Activated B cell treated with CpG ODN at 0.5 μM for 24 hours (primary cell): ENCODE measurements around the gene VDAC2. TPM values are rescaled to one million over a fixed set of nuclear protein-coding genes. Genes with fewer than 3 reads are reported as not detected.

Experiments used
- ATAC-seq: fragments of 200-7000 bp; cut with Tn5 transposase; one replicate; pipeline ENCODE4 v1.10.0; 2021; ENCODE audit warnings: low read depth, mild to moderate bottlenecking, moderate library complexity
- CTCF ChIA-PET: fragments of 350-600 bp; sonication (Branson Sonifier 250); formaldehyde crosslinking; loops from one replicate; lab custom pipeline; 2021; ENCODE audit warnings: antibody characterized with exemption; lab: Charles Lee
- POLR2A ChIA-PET: fragments of 350-600 bp; sonication (Branson Sonifier 250); formaldehyde crosslinking; loops from one replicate; lab custom pipeline; 2021; ENCODE audit warnings: antibody characterized with exemption; lab: Charles Lee
- DNase-seq: peaks from one replicate; pipeline ENCODE4 v3.0.0; 2022
- H3K27ac Mint-ChIP-seq: one replicate; pipeline ENCODE4 v1.8.0; 2020; ENCODE audit warnings: mixed read lengths
- H3K27me3 Mint-ChIP-seq: one replicate; pipeline ENCODE4 v1.8.0; 2021; ENCODE audit warnings: mixed read lengths
- H3K36me3 Mint-ChIP-seq: one replicate; pipeline ENCODE4 v1.8.0; 2021; ENCODE audit warnings: low read depth, mixed read lengths
- H3K4me1 Mint-ChIP-seq: one replicate; pipeline ENCODE4 v1.8.0; 2021; ENCODE audit warnings: mixed read lengths
- H3K4me3 Mint-ChIP-seq: one replicate; pipeline ENCODE4 v1.8.0; 2020; ENCODE audit warnings: mild to moderate bottlenecking, mixed read lengths
- H3K9me3 Mint-ChIP-seq: one replicate; pipeline ENCODE4 v1.8.0; 2020; ENCODE audit warnings: mixed read lengths
- intact Hi-C: fragments of 100-400 bp; cut with micrococcal nuclease; formaldehyde crosslinking; loops from one replicate; pipeline ENCODE4 v1.15.1; 2024
- total RNA-seq: library from RNA; stranded (reverse); gene quantifications from 2 replicates; pipeline ENCODE4 v1.2.3, GENCODE V29; 2022
- TF ChIP-seq, protein P1 (sequence below): fragments of 200-600 bp; IDR thresholded peaks from one replicate; pipeline ENCODE4 v1.8.0; 2022; ENCODE audit warnings: antibody characterized with exemption, mild to moderate bottlenecking

VDAC2 gene
- total RNA-seq, 1 donor from 2014 or later: 104 TPM

DNA sequence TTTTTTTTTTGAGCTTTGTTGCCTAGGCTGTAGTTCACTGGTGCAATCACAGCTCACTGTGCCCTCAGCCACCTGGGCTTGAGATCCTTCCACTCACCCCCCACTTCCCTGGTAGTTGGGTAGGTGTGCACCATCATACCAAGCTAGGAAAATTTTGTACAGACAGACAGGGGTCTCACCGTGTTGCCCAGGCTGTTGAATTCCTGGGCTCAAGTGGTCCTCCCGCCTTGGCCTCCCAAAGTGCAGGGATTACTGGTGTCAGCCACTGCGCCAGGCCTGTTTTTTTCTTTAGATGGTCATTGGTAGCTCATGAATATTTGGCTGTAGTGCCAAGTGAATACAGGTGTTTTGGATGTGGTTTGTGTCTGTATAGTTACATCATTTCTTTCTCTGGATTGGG is 17.7 kb downstream of the VDAC2 start:
- TF ChIP-seq, protein P1, sequence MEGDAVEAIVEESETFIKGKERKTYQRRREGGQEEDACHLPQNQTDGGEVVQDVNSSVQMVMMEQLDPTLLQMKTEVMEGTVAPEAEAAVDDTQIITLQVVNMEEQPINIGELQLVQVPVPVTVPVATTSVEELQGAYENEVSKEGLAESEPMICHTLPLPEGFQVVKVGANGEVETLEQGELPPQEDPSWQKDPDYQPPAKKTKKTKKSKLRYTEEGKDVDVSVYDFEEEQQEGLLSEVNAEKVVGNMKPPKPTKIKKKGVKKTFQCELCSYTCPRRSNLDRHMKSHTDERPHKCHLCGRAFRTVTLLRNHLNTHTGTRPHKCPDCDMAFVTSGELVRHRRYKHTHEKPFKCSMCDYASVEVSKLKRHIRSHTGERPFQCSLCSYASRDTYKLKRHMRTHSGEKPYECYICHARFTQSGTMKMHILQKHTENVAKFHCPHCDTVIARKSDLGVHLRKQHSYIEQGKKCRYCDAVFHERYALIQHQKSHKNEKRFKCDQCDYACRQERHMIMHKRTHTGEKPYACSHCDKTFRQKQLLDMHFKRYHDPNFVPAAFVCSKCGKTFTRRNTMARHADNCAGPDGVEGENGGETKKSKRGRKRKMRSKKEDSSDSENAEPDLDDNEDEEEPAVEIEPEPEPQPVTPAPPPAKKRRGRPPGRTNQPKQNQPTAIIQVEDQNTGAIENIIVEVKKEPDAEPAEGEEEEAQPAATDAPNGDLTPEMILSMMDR: no peak
- Mint-ChIP-seq H3K36me3 (peaks cover 80% of the 10 kb centered on the region), H3K9me3 (no peaks in the 10 kb centered on the region), H3K4me3 (no peak overlapping the region), H3K4me1 (peaks cover 37% of the 10 kb centered on the region), H3K27ac (no peak overlapping the region), H3K27me3 (no peaks in the 10 kb centered on the region)
- DNase-seq (no peak), ATAC-seq (no peak)
- POLR2A ChIA-PET: interaction anchor here (0.7 to 1.8 kb wide), 2 partner anchors 17 to 19 kb away, joined by 9 to 10 read pairs; partner anchors contain the start of gene VDAC2
- CTCF ChIA-PET: interaction anchor here (1.3 to 3.8 kb wide), 2 partner anchors 18 to 40 kb away, joined by 4 to 20 read pairs; partner anchors contain the start of gene VDAC2
- intact Hi-C loops: no loop called here

DNA sequence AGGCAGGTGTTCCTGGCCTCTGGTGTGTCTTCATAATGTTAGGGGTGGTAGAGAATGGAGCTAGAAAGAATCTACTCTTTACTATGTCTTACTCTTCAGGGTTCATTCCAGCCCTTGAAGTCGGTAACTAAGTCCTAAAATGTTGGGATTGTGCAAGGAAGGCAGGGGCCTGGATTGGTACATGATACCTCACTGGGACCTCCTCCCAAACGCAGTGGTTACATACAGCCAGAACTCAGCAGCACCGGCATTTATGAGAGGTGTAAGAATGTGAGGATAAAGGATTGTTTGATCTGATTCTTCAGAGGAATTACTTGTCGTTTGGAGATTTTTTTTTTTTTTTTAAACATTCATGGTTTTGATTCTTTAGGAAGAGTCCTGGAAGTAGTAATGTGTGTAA is 18.2 kb downstream of the VDAC2 start:
- Mint-ChIP-seq H3K27ac (no peak overlapping the region), H3K36me3 (peaks cover 74% of the 10 kb centered on the region), H3K4me1 (peaks cover 41% of the 10 kb centered on the region), H3K27me3 (no peaks in the 10 kb centered on the region), H3K4me3 (no peak overlapping the region), H3K9me3 (no peaks in the 10 kb centered on the region)
- ChIA-PET CTCF (interaction anchor here (1.3 to 3.8 kb wide), 2 partner anchors 19 to 41 kb away, joined by 4 to 20 read pairs; partner anchors contain the start of gene VDAC2), POLR2A (interaction anchor here (1.8 kb wide), 1 partner anchor 19 kb away, joined by 10 read pairs; no protein-coding TSS in a partner anchor)
- no peak for ATAC-seq
- intact Hi-C loops: no loop called here
- DNase-seq: no peak
- TF ChIP-seq, protein P1: no peak

DNA sequence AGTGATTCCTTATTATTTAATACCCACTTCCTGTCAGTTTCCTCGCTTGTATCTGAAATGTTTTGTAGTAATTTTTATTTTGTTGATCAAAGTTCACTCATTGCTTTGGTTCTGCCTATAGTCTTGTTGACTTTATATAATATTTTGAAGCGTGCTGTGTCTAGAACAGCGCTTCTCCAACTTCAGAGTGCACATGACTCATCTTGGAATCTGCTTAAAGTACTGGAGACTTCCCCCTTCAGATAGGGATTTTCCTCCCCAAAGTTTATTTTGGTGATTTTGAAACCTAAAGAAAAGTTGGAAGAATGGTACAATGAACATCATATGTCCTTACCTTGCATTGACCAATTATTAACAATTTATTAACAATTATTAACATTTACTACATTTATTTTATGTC is 19.4 kb downstream of the VDAC2 start:
- no peak for ATAC-seq
- intact Hi-C loops: loop anchor here (1.0 to 10.0 kb wide), 7 partner anchors 20 to 1978 kb away; partner anchors contain the start of genes MRPS16, MYOZ1, VCL and VDAC2
- peaks cover 40% of the 10 kb centered on the region for H3K4me1 Mint-ChIP-seq
- no peak for DNase-seq
- no peak overlapping the region for H3K4me3 Mint-ChIP-seq
- TF ChIP-seq, protein P1: no peak
- H3K27ac Mint-ChIP-seq: no peak overlapping the region
- peaks cover 63% of the 10 kb centered on the region for H3K36me3 Mint-ChIP-seq
- H3K9me3 Mint-ChIP-seq: no peaks in the 10 kb centered on the region
- ChIA-PET CTCF (interaction anchor here (1.0 to 3.8 kb wide), 8 partner anchors 13 to 118 kb away, joined by 4 to 20 read pairs (median 5); partner anchors contain the start of genes SAMD8 and VDAC2), POLR2A (interaction anchor here (0.6 to 2.9 kb wide), 5 partner anchors 19 to 1079 kb away, joined by 3 to 26 read pairs (median 8); partner anchors contain the start of genes ADK, AP3M1 and VDAC2)
- H3K27me3 Mint-ChIP-seq: no peaks in the 10 kb centered on the region

DNA sequence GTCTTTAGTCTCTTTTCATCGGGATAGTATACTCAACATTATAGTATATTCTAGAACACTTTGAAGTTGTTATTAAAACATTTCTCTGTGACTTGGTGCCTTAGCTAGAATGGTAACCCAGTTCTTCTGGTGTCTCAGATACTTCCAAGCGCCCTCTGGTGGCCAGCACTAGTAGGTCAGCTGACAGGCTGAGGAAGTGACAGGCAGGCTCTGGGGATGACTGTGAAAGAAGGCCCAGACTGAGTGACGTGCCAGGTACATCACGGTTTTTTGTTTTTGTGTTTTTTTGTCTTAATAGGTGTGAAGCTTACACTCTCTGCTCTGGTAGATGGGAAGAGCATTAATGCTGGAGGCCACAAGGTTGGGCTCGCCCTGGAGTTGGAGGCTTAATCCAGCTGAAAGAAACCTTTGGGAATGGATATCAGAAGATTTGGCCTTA is 20.0 kb downstream of the VDAC2 start:
- TF ChIP-seq, protein P1: peak; percentile 93
- peaks cover 35% of the 10 kb centered on the region for H3K4me1 Mint-ChIP-seq
- DNase-seq: peak; percentile 76
- no peaks in the 10 kb centered on the region for H3K9me3 Mint-ChIP-seq
- POLR2A ChIA-PET: interaction anchor here (1.1 to 2.9 kb wide), 3 partner anchors 20 to 1080 kb away, joined by 3 to 26 read pairs (median 8); partner anchors contain the start of genes ADK, AP3M1 and VDAC2
- H3K4me3 Mint-ChIP-seq: no peak overlapping the region
- H3K27ac Mint-ChIP-seq: peak overlapping the region; percentile 86
- H3K36me3 Mint-ChIP-seq: peaks cover 56% of the 10 kb centered on the region
- intact Hi-C loops: loop anchor here (1.0 to 10.0 kb wide), 7 partner anchors 20 to 1978 kb away; partner anchors contain the start of genes MRPS16, MYOZ1, VCL and VDAC2
- H3K27me3 Mint-ChIP-seq: no peaks in the 10 kb centered on the region
- CTCF ChIA-PET: interaction anchor here (1.0 to 3.8 kb wide), 8 partner anchors 13 to 119 kb away, joined by 4 to 20 read pairs (median 5); partner anchors contain the start of genes SAMD8 and VDAC2
- peak; percentile 29 for ATAC-seq
